Measurements from ENCODE around the gene TKTL1. TPM values are rescaled to one million over a fixed set of nuclear protein-coding genes. Genes with fewer than 3 reads are reported as not detected.
"Not testable (repeated sequence)": the region's sequence is repeated elsewhere in the genome, so short reads cannot be mapped to it uniquely, and the experiment has no call there.

The TKTL1 gene, protein sequence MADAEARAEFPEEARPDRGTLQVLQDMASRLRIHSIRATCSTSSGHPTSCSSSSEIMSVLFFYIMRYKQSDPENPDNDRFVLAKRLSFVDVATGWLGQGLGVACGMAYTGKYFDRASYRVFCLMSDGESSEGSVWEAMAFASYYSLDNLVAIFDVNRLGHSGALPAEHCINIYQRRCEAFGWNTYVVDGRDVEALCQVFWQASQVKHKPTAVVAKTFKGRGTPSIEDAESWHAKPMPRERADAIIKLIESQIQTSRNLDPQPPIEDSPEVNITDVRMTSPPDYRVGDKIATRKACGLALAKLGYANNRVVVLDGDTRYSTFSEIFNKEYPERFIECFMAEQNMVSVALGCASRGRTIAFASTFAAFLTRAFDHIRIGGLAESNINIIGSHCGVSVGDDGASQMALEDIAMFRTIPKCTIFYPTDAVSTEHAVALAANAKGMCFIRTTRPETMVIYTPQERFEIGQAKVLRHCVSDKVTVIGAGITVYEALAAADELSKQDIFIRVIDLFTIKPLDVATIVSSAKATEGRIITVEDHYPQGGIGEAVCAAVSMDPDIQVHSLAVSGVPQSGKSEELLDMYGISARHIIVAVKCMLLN
- total RNA-seq (2014; rRNA removed; shearing (Covaris generic)): not detected in 2 replicates

DNA sequence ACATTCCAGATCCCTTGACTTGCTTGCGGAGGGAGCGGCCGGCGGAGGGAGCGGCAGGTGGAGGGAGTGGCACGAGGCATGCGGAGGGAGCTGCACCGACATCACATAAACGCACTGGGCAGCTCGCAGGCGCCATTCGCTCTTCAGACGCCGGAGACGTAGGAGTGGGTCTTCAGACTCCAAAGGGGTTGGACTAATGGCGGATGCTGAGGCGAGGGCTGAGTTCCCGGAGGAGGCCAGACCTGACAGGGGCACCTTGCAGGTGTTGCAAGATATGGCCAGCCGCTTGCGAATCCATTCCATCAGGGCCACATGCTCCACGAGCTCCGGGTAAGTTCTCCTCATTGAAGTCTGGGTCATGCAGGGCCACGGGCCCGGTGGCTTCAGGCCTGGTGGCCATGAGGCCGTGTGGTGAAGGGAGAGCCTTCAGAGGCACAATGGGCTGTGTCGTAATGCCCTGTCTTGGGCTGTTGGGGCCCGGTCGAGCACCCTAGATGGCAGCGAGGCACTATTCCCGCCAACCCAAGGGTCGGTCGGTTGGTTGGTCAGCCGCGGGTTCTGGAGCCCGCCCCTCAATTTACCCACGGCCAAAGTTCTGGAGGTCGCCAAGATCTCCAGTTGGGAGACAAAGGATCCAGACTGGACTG lies at the start of gene TKTL1:
TSS of gene TKTL1 (plus strand) at position 132 of the 647 bp plus-strand sequence. CDS start at position 197, 65 bp downstream.
- in situ Hi-C loops (cut with HindIII; ENCODE audit: low sequenced_read_pairs): no loop called here
- no peak for DNase-seq (ENCODE audit: low spot score)

DNA sequence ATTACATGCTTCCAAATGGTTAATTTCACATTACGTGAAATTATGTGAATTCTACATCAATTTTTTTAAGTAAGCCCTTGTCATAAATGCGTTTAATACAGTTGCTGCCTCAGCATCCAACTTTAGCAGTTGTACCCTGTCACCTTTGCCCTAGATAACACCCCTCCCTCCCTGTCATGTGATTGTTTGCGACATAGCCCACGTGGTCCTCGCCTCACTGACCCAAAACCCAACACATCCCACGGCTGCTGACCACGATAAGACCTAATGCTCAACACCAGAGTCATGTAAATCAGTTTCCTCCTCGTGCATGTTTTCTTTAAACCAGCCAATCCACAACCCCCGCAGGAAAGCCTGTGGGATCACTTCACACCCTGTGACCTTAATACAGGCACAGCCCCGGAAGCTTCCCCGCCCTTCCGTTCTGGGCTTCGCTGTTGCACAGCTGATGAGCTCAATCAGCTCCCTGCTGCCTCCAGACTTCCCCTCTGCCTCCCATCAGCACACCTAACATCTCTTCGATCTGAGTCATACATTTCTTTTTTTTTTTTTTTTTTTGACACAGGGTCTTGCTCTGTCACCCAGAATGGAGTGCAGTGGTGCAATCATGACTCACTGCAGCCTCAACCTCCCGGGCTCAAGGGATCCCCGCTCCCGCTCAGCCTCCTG lies 48.1 kb upstream of the TKTL1 start:
- in situ Hi-C loops (cut with HindIII; ENCODE audit: low sequenced_read_pairs); DNase-seq (ENCODE audit: low spot score): not testable (repeated sequence)

DNA sequence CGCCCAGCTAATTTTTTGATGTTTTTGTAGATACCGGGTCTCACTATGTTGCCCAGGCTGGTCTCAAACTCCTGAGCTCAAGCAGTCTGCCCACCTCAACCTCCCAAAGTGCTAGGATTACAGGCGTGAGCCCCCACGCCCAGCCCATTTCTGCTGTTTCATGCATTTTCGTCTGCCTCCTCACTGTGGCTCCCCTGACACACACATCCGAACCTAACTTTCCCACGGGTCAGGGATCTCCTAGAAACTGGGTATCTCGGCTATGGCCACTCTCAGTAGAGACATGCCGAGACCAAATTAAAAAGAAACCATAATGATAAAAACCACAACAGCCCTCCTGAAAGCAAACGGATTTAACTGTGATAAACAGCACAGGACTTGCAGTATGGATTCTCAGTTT lies 47.5 kb upstream of the TKTL1 start:
- DNase-seq (ENCODE audit: low spot score); in situ Hi-C loops (cut with HindIII; ENCODE audit: low sequenced_read_pairs): not testable (repeated sequence)

DNA sequence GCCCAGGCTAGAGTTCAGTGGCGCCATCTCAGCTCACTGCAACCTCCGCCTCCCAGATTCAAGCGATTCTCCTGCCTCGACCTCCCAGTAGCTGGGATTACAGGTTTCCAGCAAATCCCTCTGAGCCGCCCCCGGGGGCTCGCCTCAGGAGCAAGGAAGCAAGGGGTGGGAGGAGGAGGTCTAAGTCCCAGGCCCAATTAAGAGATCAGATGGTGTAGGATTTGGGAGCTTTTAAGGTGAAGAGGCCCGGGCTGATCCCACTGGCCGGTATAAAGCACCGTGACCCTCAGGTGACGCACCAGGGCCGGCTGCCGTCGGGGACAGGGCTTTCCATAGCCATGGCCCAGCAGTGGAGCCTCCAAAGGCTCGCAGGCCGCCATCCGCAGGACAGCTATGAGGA lies 38.3 kb upstream of the TKTL1 start, which contains the start of gene OPN1MW3:
TSS of gene OPN1MW3 (plus strand) at position 301 of the 400 bp plus-strand sequence. CDS start at position 339, 38 bp downstream.
- DNase-seq (ENCODE audit: low spot score); in situ Hi-C loops (cut with HindIII; ENCODE audit: low sequenced_read_pairs): not testable (repeated sequence)

DNA sequence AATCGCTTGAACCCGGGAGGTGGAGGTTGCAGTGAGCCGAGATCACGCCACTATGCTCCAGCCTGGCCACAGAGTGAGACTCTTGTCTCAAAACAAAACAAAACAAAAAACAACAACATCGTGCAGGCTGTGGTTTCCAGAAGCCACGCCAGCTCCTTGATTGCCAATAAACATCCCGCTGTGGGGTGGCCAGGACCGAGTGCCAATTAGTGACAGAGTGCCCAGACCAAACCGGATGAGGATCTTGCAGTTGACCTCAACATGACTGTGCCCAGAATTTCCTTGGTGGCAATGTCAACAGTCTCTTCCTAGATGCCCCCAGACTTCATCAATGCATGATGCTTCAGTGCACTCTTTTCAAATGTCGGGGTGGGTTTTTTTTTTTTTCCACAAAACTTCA lies 36.9 kb upstream of the TKTL1 start:
- DNase-seq (ENCODE audit: low spot score); in situ Hi-C loops (cut with HindIII; ENCODE audit: low sequenced_read_pairs): not testable (repeated sequence)

DNA sequence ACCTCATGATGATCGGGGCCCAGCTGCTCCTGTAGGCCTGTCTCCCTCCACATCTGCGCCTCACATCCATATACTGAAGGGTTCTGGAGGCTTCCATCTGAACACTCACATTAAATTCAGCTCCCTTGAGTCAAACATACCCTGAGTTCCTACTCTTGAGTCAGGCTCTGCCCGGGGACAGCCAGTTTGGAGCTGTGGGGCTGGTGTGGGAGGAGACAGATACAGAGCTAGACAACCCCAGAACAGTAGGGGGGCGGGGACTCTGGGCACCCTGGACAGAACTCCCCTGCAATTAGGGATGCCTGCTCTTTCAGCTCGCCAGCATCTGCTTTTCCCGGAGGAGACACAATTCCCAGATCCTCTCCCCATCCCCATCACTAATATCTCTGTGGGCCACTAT lies 32.5 kb upstream of the TKTL1 start:
- not testable (repeated sequence) for DNase-seq (ENCODE audit: low spot score)

DNA sequence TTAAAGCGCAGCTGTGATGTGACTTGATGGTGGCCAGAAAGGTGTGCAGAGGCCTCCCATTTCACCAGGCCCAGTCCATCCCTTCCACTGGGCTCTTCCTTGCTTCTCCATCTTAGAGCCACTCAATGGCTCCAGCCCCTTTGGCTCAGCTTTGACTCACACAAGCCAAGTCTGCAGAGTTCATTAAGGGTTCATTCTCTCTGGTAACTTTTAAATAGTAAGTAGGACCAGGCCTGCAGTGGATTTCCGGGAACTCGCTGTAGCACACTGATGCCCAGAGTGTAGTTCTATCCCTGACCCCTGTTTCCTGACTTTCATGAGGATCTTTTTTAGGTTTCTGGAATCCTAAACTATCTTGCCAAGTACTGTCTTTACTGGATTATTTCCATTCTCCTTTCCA lies 26.4 kb upstream of the TKTL1 start:
- in situ Hi-C loops (cut with HindIII; ENCODE audit: low sequenced_read_pairs); DNase-seq (ENCODE audit: low spot score): not testable (repeated sequence)

More for the DNA sequence above, 32.5 kb upstream of the TKTL1 start:
- in situ Hi-C loops (cut with HindIII; ENCODE audit: low sequenced_read_pairs): not testable (repeated sequence)

DNA sequence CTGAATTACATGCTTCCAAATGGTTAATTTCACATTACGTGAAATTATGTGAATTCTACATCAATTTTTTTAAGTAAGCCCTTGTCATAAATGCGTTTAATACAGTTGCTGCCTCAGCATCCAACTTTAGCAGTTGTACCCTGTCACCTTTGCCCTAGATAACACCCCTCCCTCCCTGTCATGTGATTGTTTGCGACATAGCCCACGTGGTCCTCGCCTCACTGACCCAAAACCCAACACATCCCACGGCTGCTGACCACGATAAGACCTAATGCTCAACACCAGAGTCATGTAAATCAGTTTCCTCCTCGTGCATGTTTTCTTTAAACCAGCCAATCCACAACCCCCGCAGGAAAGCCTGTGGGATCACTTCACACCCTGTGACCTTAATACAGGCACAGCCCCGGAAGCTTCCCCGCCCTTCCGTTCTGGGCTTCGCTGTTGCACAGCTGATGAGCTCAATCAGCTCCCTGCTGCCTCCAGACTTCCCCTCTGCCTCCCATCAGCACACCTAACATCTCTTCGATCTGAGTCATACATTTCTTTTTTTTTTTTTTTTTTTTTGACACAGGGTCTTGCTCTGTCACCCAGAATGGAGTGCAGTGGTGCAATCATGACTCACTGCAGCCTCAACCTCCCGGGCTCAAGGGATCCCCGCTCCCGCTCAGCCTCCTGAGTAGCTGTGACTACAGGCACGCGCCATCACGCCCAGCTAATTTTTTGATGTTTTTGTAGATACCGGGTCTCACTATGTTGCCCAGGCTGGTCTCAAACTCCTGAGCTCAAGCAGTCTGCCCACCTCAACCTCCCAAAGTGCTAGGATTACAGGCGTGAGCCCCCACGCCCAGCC lies 10.9 kb upstream of the TKTL1 start:
- in situ Hi-C loops (cut with HindIII; ENCODE audit: low sequenced_read_pairs); DNase-seq (ENCODE audit: low spot score): not testable (repeated sequence)

DNA sequence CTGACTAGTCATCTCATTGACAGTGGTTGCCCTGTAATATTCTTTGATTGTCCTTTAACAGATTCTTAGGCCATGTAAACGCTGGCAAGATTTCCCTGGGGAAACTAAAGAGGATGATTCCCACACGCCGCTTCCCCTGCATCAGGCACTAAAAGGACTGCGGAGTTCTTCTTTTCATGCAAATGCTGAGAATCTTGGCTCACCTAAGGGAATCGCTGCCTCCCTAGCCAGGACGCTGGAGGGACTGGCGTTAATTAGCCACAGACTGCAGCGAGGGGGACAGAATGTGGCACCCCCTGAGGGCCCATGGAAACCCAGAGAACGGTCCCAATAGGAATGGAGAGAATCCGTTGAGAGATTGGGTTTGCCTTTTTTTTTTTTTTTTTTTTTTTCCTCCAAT lies 9.2 kb upstream of the TKTL1 start:
- DNase-seq (ENCODE audit: low spot score); in situ Hi-C loops (cut with HindIII; ENCODE audit: low sequenced_read_pairs): not testable (repeated sequence)

DNA sequence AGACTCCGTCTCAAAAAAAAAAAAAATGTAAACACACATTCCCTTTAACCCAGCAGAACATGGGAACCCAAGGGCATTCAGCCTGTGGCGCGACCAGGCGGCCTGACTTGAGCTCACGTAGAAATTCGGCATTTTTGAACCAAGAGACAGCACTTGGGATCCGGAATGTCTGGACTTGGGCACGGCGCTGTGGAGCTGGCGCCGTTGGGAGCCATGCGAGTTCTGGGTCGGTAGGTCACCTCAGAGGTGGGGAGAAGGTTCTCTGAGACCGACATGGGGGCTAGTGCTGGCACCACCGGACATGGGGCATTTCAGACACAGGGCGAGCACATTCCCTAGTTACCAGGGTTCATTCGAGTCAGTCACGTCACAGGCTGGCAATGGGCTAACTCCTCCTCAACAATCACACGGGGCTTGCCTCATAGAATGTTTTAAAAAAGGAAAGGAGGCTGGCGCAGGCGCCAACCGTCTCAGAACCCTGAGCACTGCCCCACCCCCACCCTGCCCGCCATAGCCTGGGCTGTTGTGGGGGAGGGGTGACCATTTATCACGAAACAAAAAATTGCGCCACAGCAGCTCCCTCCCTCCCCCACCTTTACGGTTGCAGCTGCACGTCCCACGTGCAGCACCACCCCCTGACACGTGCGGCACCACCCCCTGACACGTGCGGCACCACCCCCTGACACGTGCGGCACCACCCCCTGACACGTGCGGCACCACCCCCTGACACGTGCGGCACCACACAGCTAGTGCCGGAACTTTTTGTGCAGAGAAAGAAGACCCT lies 612 bp upstream of the TKTL1 start, which contains the start of gene TEX28:
TSS of gene TEX28 (minus strand) at position 334 of the 784 bp plus-strand sequence. CDS start 3,007 bp downstream, outside the sequence.
- in situ Hi-C loops (cut with HindIII; ENCODE audit: low sequenced_read_pairs): no loop called here

DNA sequence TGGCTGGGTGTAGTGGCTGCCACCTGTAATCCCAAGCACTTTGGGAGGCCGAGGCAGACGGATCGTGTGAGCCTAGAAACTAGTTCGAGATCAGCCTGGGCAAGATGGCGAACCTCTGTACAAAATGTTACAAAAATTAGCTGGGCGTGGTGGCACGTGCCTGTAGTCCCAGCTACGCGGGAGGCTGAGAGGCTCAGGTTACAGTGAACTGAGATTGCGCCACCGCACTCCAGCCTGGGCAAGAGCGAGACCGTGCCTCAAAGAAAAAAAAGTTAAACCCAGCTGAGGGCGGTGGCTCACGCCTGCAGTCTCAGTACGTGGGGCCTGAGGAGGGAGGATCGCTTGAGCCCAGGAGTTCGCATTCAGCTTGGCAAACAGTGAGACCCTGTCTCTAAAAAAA lies 1.1 kb downstream of the TKTL1 start:
- in situ Hi-C loops (cut with HindIII; ENCODE audit: low sequenced_read_pairs): no loop called here
- no peak for DNase-seq (ENCODE audit: low spot score)

More for the DNA sequence above, 612 bp upstream of the TKTL1 start, which contains the start of gene TEX28:
- DNase-seq (ENCODE audit: low spot score): no peak

DNA sequence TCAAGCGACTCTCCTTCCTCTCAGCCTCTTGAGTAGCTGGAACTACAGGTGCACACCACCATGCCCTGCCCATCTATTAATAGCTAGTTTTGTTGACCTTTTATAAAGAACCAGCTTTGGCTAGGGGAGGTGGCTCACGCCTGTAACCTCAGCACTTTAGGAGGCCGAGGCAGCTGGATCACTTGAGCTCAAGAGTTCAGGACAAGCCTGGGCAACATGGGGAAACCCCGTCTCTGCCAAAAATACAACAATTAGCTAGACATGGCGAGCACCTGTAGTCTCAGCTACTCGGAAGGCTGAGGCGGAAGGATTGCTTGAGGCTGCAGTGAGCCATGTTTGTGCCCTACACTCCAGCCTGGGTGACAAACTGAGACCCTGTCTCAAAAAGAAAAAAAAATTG lies 2.7 kb downstream of the TKTL1 start:
- in situ Hi-C loops (cut with HindIII; ENCODE audit: low sequenced_read_pairs): no loop called here
- DNase-seq (ENCODE audit: low spot score): no peak

DNA sequence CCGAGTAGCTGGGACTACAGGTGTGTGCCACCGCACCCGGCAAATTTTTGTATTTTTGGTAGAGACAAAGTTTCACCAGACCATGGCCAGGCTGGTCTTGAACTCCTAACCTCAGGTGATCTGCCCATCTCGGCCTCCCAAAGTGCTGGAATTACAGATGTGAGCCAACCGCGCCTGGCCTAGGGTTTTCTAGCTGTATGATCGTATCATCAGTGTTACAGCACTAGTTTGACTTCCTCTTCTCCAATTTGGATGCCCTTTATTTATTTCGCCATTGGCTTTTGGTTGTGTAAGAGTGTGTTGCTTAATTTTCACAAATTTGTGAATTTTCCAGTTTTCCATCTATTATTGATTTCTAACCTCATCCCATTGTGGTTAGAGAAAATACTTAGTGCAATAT lies 5.2 kb downstream of the TKTL1 start:
- no peak for DNase-seq (ENCODE audit: low spot score)
- in situ Hi-C loops (cut with HindIII; ENCODE audit: low sequenced_read_pairs): no loop called here

DNA sequence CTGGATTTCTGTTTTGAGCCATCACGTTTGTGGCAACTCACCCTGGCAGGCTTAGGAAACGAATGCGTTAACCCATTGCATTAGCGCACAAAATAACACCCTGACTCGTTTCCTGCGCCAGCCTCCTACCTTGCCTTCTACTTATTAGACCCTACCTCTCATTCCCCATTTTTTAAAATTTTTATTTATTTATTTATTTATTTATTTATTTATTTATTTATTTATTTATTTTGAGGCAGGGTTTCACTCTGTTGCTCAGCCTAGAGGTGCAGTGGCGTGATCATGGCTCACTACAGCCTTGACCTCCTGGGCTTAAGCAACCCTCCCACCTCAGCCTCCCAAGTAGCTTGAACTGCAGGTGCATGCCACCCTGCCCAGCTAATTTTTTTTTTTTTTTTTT lies 7.4 kb downstream of the TKTL1 start:
- in situ Hi-C loops (cut with HindIII; ENCODE audit: low sequenced_read_pairs); DNase-seq (ENCODE audit: low spot score): not testable (repeated sequence)

DNA sequence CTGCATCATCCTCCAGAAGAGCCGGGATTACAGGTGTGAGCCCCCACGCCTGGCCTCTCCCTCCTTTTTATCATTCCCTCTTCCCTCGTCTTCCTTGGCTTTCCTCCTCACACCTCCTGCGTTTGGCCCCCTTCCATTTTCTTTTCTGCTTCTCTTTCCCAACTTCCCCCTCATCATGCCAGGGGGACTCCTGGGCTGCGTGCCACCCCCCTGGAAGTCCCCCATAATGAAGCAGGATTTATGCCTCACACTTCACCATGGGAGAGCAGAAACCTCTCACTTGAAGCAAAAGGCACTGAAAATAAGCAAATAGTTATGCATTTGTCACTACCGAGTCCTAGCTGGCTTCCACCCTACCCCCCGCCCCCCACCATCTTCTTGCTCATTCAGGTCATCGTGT lies 7.9 kb downstream of the TKTL1 start:
- DNase-seq (ENCODE audit: low spot score): no peak
- in situ Hi-C loops (cut with HindIII; ENCODE audit: low sequenced_read_pairs): no loop called here

DNA sequence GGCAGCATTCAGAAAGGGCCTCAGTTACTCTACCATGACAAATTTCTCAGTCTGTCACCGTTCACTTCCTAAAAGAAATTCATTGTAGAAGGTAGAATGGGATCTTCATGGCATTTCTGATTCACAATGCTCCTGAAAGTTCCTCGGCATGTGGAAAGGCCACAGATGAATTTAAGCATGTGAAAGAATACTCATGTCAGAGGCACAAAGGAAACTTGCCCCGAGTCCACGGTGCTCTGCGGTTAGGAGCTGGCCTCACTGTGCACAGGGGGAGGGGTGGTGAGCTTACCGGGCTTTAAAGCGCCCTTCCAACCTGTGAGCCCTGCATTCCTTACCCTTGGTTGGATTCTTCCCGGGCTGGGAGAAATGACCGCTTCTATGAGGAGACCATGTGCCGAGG lies 9.3 kb downstream of the TKTL1 start:
- no peak for DNase-seq (ENCODE audit: low spot score)
- in situ Hi-C loops (cut with HindIII; ENCODE audit: low sequenced_read_pairs): no loop called here

DNA sequence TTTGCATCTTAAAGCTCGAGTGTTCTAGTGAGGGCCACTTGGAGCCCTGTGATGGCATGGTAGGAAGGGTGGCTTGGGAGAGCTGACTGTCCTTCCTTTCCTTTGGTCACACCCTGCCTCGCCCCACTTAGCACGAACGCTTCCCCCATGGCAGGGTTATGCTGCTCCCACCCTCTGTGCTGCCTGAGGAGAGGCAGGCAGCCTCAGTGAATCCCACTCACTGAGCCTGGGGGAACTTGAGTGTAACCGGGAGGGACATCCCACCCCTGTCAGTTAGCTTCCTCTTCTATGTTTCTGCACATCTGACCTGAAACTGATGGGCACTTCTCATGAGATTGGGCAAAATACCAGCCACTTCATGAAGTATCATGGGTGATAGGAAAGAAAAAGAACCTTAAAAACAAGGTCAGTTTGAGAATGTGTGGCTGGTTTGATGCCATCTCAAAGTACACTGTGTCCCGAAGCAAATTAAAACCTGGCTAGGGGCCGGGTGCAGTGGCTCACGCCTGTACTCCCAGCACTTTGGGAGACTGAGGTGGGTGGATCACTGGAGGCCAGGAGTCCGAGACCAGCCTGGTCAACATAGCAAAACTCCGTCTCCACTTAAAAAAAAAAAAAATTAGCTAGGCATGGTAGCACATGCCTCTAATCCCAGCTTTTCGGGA lies 10.1 kb downstream of the TKTL1 start:
- in situ Hi-C loops (cut with HindIII; ENCODE audit: low sequenced_read_pairs): no loop called here
- no peak for DNase-seq (ENCODE audit: low spot score)

Measured in G401 (cell line).